ENCODE results near the gene SLC44A1.

DNA sequence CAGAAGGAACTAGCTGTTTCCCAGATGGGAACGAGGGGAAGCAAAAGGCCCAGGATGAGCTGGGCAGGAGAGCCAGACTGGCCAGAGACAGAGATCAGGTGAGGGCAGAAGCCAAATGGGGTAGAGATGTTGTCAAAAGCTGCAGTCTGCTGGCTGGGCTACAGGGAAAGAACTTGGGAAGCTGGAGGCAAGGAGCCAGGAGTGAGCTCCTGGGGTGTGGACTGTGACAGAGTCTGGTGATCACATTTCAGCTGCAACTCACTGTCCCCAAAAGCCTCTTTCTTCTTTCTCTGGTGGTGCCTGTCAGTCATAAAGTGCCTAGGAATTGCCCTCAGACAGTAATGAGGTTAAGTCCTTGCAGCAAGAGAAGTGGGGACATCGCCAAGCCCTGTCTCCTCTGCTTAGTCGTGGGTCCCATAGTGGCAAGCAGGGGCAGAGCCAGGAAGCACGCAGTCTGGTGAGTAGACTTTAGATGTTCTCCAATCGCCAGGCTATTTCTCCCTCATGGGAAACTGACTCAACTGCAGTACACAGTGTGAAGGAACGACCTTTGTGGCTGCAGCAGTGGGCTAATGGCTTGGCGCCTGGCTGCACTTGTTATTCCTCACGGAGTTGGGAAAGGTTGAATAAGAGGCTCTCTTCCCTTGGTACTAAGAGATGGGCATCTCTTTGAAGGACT is 200.9 kb downstream of the SLC44A1 start:
- TF ChIP-seq NFYA (IDR thresholded peaks at IDR 0.05; ENCODE audit: borderline replicate concordance, low read depth, low read length) = no peak
- TF ChIP-seq, protein P1, sequence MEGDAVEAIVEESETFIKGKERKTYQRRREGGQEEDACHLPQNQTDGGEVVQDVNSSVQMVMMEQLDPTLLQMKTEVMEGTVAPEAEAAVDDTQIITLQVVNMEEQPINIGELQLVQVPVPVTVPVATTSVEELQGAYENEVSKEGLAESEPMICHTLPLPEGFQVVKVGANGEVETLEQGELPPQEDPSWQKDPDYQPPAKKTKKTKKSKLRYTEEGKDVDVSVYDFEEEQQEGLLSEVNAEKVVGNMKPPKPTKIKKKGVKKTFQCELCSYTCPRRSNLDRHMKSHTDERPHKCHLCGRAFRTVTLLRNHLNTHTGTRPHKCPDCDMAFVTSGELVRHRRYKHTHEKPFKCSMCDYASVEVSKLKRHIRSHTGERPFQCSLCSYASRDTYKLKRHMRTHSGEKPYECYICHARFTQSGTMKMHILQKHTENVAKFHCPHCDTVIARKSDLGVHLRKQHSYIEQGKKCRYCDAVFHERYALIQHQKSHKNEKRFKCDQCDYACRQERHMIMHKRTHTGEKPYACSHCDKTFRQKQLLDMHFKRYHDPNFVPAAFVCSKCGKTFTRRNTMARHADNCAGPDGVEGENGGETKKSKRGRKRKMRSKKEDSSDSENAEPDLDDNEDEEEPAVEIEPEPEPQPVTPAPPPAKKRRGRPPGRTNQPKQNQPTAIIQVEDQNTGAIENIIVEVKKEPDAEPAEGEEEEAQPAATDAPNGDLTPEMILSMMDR (IDR thresholded peaks at IDR 0.05 in 2 of 3, conservative IDR thresholded peaks at IDR 0.05 in 1 of 3; ENCODE audit: control insufficient read depth in 2 of 3, extremely low read depth in 1 of 3, insufficient read depth in 1 of 3, low read depth in 3 of 3, low read length in 3 of 3) = no peak
- no peak for TF ChIP-seq ETV6 (conservative IDR thresholded peaks at IDR 0.05 in 1 of 2, IDR thresholded peaks at IDR 0.05 in 1 of 2; ENCODE audit: borderline replicate concordance in 1 of 2, low read depth in 1 of 2)
- TF ChIP-seq FOS (IDR thresholded peaks at IDR 0.05; ENCODE audit: borderline replicate concordance, extremely low read depth, insufficient read length) = no peak
- TF ChIP-seq, protein P2, sequence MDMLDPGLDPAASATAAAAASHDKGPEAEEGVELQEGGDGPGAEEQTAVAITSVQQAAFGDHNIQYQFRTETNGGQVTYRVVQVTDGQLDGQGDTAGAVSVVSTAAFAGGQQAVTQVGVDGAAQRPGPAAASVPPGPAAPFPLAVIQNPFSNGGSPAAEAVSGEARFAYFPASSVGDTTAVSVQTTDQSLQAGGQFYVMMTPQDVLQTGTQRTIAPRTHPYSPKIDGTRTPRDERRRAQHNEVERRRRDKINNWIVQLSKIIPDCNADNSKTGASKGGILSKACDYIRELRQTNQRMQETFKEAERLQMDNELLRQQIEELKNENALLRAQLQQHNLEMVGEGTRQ (IDR thresholded peaks at IDR 0.05; ENCODE audit: borderline replicate concordance, low read depth, low read length) = no peak
- TF ChIP-seq, protein P3, sequence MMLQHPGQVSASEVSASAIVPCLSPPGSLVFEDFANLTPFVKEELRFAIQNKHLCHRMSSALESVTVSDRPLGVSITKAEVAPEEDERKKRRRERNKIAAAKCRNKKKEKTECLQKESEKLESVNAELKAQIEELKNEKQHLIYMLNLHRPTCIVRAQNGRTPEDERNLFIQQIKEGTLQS (IDR thresholded peaks at IDR 0.05; ENCODE audit: borderline replicate concordance, extremely low read depth, low read depth, low read length) = no peak
- no peak for TF ChIP-seq KDM1A (IDR thresholded peaks at IDR 0.05; ENCODE audit: borderline replicate concordance)
- TF ChIP-seq, protein P4, sequence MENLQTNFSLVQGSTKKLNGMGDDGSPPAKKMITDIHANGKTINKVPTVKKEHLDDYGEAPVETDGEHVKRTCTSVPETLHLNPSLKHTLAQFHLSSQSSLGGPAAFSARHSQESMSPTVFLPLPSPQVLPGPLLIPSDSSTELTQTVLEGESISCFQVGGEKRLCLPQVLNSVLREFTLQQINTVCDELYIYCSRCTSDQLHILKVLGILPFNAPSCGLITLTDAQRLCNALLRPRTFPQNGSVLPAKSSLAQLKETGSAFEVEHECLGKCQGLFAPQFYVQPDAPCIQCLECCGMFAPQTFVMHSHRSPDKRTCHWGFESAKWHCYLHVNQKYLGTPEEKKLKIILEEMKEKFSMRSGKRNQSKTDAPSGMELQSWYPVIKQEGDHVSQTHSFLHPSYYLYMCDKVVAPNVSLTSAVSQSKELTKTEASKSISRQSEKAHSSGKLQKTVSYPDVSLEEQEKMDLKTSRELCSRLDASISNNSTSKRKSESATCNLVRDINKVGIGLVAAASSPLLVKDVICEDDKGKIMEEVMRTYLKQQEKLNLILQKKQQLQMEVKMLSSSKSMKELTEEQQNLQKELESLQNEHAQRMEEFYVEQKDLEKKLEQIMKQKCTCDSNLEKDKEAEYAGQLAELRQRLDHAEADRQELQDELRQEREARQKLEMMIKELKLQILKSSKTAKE (IDR thresholded peaks at IDR 0.05; ENCODE audit: low read depth, poor library complexity, severe bottlenecking) = no peak
- TF ChIP-seq NFIC (IDR thresholded peaks at IDR 0.05; ENCODE audit: low read depth, low read length) = no peak
- no peak for TF ChIP-seq SUZ12 (IDR thresholded peaks at IDR 0.05; ENCODE audit: unreplicated experiment)
- TF ChIP-seq POLR2A (IDR thresholded peaks at IDR 0.05; ENCODE audit: low read depth, low read length) = no peak
- TF ChIP-seq JUNB (IDR thresholded peaks at IDR 0.05) = no peak

Data from GM12878 (cell line).